K562 (cell line): ENCODE results near the gene IBA57. TPM values are rescaled to one million over a fixed set of nuclear protein-coding genes. Genes with fewer than 3 reads are reported as not detected.

ENCODE experiments used
- ATAC-seq: fragments of 200-7000 bp; cut with Tn5 transposase; 3 replicates; pipeline ENCODE4 v1.9.1; 2020; ENCODE audit warnings: moderate library complexity
- BruUV-seq: library from RNA; stranded (reverse); fragments of 400-500 nt; replicated peaks from 2 replicates; lab custom pipeline; 2021; lab: Mats Ljungman, UMichigan
- CTCF ChIA-PET: fragments of 300-600 bp; formaldehyde crosslinking; extraction: SDS; loops from one replicate; lab custom pipeline; 2021; ENCODE audit warnings: low intra/inter-chr PET ratio; lab: Yijun Ruan, JAX
- POLR2A ChIA-PET: fragments of 300-600, 350-650 bp; sonication (Branson Sonifier 250); formaldehyde crosslinking; extraction: SDS; loops from one replicate; lab custom pipeline; 2021; ENCODE audit warnings: antibody characterized with exemption, inconsistent platforms; lab: Yijun Ruan, JAX
- DNase-seq, 4 experiments: peaks; one replicate each; pipeline versions ENCODE4 v3.0.0 to v3.0.0-alpha.2; 2011 to 2018; ENCODE audit warnings: low spot score in 3 of 4, mixed read lengths in 3 of 4; ENCODE audit errors: extremely low read depth in 1 of 4
- FAIRE-seq: peaks from 2 replicates; lab custom pipeline; 2011; peaks lifted over from hg19 to GRCh38; lab: Jason Lieb, UNC
- H2AFZ ChIP-seq: 2 replicates; pipeline ENCODE4 v1.6.0; 2011; ENCODE audit warnings: low read depth, low read length, control low read depth, inconsistent platforms
- H3K27ac ChIP-seq: fragments of 200-600 bp; 3 replicates; pipeline ENCODE4 v1.8.0; 2011; ENCODE audit warnings: low read depth, mild to moderate bottlenecking, control low read depth, inconsistent platforms, low read length, moderate library complexity, mixed read lengths; ENCODE audit errors: extremely low read depth
- H3K27me3 ChIP-seq, 2 experiments: fragments of 300-600 bp in 1 of 2; 2 replicates in 1 of 2; 3 replicates in 1 of 2; pipeline versions ENCODE4 v1.6.0 to v1.8.0; 2011; ENCODE audit warnings: inconsistent platforms in 2 of 2, low read length in 2 of 2, mild to moderate bottlenecking in 1 of 2, mixed read lengths in 1 of 2, moderate library complexity in 1 of 2; ENCODE audit not compliant: control insufficient read depth in 2 of 2, insufficient read depth in 2 of 2
- H3K36me3 ChIP-seq: fragments of 300-600 bp; 3 replicates; pipeline ENCODE4 v1.8.0; 2011; ENCODE audit warnings: mild to moderate bottlenecking, low read length, inconsistent platforms; ENCODE audit not compliant: control insufficient read depth, insufficient read depth
- H3K4me1 ChIP-seq, 2 experiments: fragments of 200-600 bp in 1 of 2; replicated peaks in 1 of 2; 2 replicates in 1 of 2; 3 replicates in 1 of 2; pipeline versions ENCODE4 v1.5.1 to v1.8.0; 2011; ENCODE audit warnings: inconsistent platforms in 2 of 2, low read length in 2 of 2, mild to moderate bottlenecking in 1 of 2, mixed read lengths in 1 of 2, moderate library complexity in 1 of 2; ENCODE audit not compliant: control insufficient read depth in 2 of 2, insufficient read depth in 2 of 2
- H3K4me2 ChIP-seq: 2 replicates; pipeline ENCODE4 v1.6.1; 2011; ENCODE audit warnings: low read length, control low read depth, inconsistent platforms, mixed read lengths; ENCODE audit not compliant: insufficient read depth
- H3K4me3 ChIP-seq: fragments of 200-600 bp; sonication (generic), shearing (Covaris generic); 2 replicates; pipeline ENCODE4 v1.5.1; 2016; ENCODE audit warnings: control low read depth, inconsistent platforms
- H3K79me2 ChIP-seq: fragments of 200-600 bp; 3 replicates; pipeline ENCODE4 v1.8.0; 2011; ENCODE audit warnings: low read length, inconsistent platforms; ENCODE audit not compliant: control insufficient read depth, insufficient read depth
- H3K9ac ChIP-seq, 2 experiments: 2 replicates each; pipeline versions ENCODE4 v1.6.0 to v1.6.1; 2011; ENCODE audit warnings: low read depth in 2 of 2, low read length in 2 of 2, control low read depth in 1 of 2, inconsistent platforms in 1 of 2, mild to moderate bottlenecking in 1 of 2, mixed read lengths in 1 of 2; ENCODE audit not compliant: insufficient read depth in 1 of 2
- H3K9me1 ChIP-seq: one replicate; pipeline ENCODE4 v1.6.0; 2011; ENCODE audit warnings: inconsistent platforms, mild to moderate bottlenecking, low read length, moderate library complexity; ENCODE audit not compliant: control insufficient read depth, insufficient read depth
- H3K9me3 ChIP-seq: replicated peaks from 2 replicates; pipeline ENCODE4 v1.5.1; 2011; ENCODE audit warnings: low read depth, low read length, inconsistent platforms; ENCODE audit not compliant: control insufficient read depth, insufficient read depth
- H4K20me1 ChIP-seq: replicated peaks from 2 replicates; pipeline ENCODE4 v1.6.1; 2011; ENCODE audit warnings: low read length, inconsistent platforms, mixed read lengths; ENCODE audit not compliant: control insufficient read depth, insufficient read depth
- HDGF ChIP-seq: fragments of 450-650 bp; IDR thresholded peaks from 2 replicates; pipeline ENCODE4 v1.6.1; 2016
- PYGO2 ChIP-seq: fragments of 450-650 bp; IDR thresholded peaks from 2 replicates; pipeline ENCODE4 v1.6.1; 2016; ENCODE audit warnings: mild to moderate bottlenecking, missing genetic modification characterization, moderate library complexity, missing compliant biosample characterization
- RFX5 ChIP-seq: IDR thresholded peaks from 2 replicates; pipeline ENCODE4 v1.6.1; 2011; ENCODE audit warnings: low read depth, mild to moderate bottlenecking, improper control_type of control experiment, low read length
- XRCC5 ChIP-seq: fragments of 200-400 bp; formaldehyde crosslinking; IDR thresholded peaks from 2 replicates; pipeline ENCODE4 v1.6.1; 2017; ENCODE audit warnings: low read depth, mild to moderate bottlenecking, low read length
- ZNF395 ChIP-seq: fragments of 200-800 bp; sonication (Bioruptor generic); IDR thresholded peaks from 2 replicates; pipeline ENCODE4 v1.6.1; 2017; ENCODE audit warnings: missing genetic modification characterization, missing compliant biosample characterization
- WGBS: fragments of 100-300 bp; shearing (Covaris generic); methylation state at CpG from one replicate; pipeline ENCODE4 v1.1.6; 2016; ENCODE audit warnings: low coverage, mixed read lengths; ENCODE audit not compliant: insufficient coverage; ENCODE audit errors: missing lambda C conversion rate; 5-methylcytosine and 5-hydroxymethylcytosine counted together
- in situ Hi-C: fragments of 300-500 bp; cut with MboI; formaldehyde crosslinking; loops from 4 replicates; pipeline ENCODE4 v1.15.0; 2018; ENCODE audit warnings: inconsistent platforms, mixed read lengths
- intact Hi-C: fragments of 100-400 bp; cut with micrococcal nuclease; formaldehyde crosslinking; loops from 2 replicates; pipeline ENCODE4 v1.14.2; 2022
- polyA plus RNA-seq, 8 experiments: library from polyadenylated mRNA; depleted of rRNA in 4 of 8; stranded (reverse) in 5 of 8; unstranded in 3 of 8; fragments of >200 nt; fragmentation: Nextera tagmentation in 2 of 8; fragmentation: Illumina TruSeq in 1 of 8; extraction: Ambion mirVana in 2 of 8; extraction: Trizol in 1 of 8; gene quantifications; 2 replicates each; pipeline versions ENCODE4 v1.2.1 to v1.2.3, GENCODE V29; 2011 to 2014; ENCODE audit warnings: inconsistent platforms in 1 of 8, missing spikeins in 1 of 8
- total RNA-seq, 7 experiments: library from RNA; depleted of rRNA in 6 of 7; stranded (reverse); fragments of >200 nt in 6 of 7; fragmentation: Illumina TruSeq in 2 of 7; extraction: Trizol in 2 of 7; gene quantifications; 2 replicates each; pipeline versions ENCODE4 v1.2.1 to v1.2.3, GENCODE V29; 2011 to 2021; ENCODE audit warnings: low replicate concordance in 1 of 7
- TF ChIP-seq, protein P1 (sequence below): fragments of 450-650 bp; IDR thresholded peaks from 2 replicates; pipeline ENCODE4 v1.6.1; 2016; ENCODE audit warnings: low read depth
- TF ChIP-seq, protein P2 (sequence below): sonication (generic); formaldehyde crosslinking; IDR thresholded peaks from 2 replicates; pipeline ENCODE4 v1.4.0; 2020; ENCODE audit warnings: mild to moderate bottlenecking, missing genetic modification reagents
- TF ChIP-seq, protein P3 (sequence below): sonication (generic); formaldehyde crosslinking; IDR thresholded peaks from 2 replicates; pipeline ENCODE4 v1.8.0; 2022; ENCODE audit warnings: mild to moderate bottlenecking, low read depth, missing genetic modification reagents

IBA57 gene
- total and polyA plus RNA-seq, 9 of the 15 experiments (the other 6 are each of a cell fraction or from before 2014, with no cell fraction given): 0.77 to 15.5 (median 2.7) TPM

DNA sequence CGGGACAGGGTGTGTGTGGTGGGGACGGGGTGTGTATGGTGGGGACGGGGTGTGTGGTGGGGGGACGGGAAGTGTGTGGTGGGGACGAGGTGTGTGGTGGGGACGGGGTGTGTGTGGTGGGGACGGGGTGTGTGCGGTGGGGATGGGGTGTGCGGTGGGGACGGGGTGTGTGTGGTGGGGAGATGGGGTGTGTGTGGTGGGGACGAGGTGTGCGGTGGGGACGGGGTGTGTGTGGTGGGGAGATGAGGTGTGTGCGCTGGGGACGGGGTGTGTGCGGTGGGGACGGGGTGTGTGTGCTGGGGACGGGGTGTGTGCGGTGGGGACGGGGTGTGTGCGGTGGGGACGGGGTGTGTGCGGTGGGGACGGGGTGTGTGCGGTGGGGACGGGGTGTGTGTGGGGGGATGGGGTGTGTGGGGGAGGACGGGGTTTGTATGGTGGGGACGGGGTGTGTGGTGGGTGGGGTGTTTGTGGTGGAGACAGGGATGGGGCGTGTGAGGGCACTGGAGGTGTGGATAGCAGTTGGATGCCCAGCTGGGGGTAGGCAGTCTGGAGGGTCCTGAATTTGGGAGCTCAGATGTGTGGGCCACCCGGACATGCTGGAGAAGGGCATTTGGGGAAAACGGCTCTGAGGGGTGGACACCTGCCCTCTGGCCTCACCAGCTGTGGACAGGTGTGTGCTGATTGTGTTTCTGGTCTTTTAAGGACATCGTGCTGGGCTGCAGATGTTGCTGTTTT is 16.9 kb downstream of the IBA57 start:
- in situ Hi-C loops (no loop called here), intact Hi-C loops (loop anchor here (5.0 kb wide), 1 partner anchor 50 kb away; no protein-coding TSS in a partner anchor)
- Histone ChIP-seq H3K4me1 (peaks cover 14 to 22% of the 10 kb centered on the region in 2 experiments; a peak in 4 of 5 replicates), H2AFZ (no peak overlapping the region), H3K9ac (peak overlapping the region in 1 of 2 experiments; percentile 46; a peak in 1 of 4 replicates), H3K27ac (no peak overlapping the region), H3K36me3 (no peaks in the 10 kb centered on the region), H3K9me3 (no peaks in the 10 kb centered on the region), H3K79me2 (no peaks in the 10 kb centered on the region), H3K4me3 (no peak overlapping the region), H3K4me2 (no peak overlapping the region), H3K27me3 (no peaks in the 10 kb centered on the region), H3K9me1 (no peaks in the 10 kb centered on the region), H4K20me1 (0 out of 2 replicates have a peak, but pooled peaks cover 4% of the 10 kb centered on the region)
- FAIRE-seq: no peak
- no peak for ATAC-seq
- no TSS peak for BruUV-seq
- CTCF ChIA-PET: no interaction called here
- no peak for DNase-seq
- WGBS: 52% methylated on average over 6 of the region's 32 CpGs
- POLR2A ChIA-PET: no interaction called here
- TF ChIP-seq XRCC5: no peak
- TF ChIP-seq PYGO2 (tag): no peak
- TF ChIP-seq, protein P1, sequence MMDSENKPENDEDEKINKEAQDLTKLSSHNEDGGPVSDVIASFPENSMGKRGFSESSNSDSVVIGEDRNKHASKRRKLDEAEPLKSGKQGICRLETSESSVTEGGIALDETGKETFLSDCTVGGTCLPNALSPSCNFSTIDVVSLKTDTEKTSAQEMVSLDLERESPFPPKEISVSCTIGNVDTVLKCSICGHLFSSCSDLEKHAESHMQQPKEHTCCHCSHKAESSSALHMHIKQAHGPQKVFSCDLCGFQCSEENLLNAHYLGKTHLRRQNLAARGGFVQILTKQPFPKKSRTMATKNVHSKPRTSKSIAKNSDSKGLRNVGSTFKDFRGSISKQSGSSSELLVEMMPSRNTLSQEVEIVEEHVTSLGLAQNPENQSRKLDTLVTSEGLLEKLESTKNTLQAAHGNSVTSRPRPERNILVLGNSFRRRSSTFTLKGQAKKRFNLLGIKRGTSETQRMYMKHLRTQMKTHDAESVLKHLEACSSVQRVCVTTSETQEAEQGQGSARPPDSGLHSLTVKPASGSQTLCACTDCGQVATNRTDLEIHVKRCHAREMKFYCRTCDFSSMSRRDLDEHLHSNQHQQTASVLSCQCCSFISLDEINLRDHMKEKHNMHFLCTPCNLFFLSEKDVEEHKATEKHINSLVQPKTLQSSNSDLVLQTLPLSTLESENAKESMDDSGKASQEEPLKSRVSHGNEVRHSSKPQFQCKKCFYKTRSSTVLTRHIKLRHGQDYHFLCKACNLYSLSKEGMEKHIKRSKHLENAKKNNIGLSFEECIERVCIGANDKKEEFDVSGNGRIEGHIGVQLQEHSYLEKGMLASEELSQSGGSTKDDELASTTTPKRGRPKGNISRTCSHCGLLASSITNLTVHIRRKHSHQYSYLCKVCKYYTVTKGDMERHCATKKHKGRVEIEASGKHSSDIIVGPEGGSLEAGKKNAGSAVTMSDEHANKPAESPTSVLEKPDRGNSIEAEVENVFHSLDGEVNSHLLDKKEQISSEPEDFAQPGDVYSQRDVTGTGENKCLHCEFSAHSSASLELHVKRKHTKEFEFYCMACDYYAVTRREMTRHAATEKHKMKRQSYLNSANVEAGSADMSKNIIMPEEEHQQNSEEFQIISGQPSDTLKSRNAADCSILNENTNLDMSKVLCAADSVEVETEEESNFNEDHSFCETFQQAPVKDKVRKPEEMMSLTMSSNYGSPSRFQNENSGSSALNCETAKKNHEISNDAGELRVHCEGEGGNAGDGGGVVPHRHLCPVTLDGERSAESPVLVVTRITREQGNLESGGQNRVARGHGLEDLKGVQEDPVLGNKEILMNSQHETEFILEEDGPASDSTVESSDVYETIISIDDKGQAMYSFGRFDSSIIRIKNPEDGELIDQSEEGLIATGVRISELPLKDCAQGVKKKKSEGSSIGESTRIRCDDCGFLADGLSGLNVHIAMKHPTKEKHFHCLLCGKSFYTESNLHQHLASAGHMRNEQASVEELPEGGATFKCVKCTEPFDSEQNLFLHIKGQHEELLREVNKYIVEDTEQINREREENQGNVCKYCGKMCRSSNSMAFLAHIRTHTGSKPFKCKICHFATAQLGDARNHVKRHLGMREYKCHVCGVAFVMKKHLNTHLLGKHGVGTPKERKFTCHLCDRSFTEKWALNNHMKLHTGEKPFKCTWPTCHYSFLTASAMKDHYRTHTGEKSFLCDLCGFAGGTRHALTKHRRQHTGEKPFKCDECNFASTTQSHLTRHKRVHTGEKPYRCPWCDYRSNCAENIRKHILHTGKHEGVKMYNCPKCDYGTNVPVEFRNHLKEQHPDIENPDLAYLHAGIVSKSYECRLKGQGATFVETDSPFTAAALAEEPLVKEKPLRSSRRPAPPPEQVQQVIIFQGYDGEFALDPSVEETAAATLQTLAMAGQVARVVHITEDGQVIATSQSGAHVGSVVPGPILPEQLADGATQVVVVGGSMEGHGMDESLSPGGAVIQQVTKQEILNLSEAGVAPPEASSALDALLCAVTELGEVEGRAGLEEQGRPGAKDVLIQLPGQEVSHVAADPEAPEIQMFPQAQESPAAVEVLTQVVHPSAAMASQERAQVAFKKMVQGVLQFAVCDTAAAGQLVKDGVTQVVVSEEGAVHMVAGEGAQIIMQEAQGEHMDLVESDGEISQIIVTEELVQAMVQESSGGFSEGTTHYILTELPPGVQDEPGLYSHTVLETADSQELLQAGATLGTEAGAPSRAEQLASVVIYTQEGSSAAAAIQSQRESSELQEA: no peak
- TF ChIP-seq, protein P2, sequence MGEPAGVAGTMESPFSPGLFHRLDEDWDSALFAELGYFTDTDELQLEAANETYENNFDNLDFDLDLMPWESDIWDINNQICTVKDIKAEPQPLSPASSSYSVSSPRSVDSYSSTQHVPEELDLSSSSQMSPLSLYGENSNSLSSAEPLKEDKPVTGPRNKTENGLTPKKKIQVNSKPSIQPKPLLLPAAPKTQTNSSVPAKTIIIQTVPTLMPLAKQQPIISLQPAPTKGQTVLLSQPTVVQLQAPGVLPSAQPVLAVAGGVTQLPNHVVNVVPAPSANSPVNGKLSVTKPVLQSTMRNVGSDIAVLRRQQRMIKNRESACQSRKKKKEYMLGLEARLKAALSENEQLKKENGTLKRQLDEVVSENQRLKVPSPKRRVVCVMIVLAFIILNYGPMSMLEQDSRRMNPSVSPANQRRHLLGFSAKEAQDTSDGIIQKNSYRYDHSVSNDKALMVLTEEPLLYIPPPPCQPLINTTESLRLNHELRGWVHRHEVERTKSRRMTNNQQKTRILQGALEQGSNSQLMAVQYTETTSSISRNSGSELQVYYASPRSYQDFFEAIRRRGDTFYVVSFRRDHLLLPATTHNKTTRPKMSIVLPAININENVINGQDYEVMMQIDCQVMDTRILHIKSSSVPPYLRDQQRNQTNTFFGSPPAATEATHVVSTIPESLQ (CRISPR knock-in tag): no peak
- no peak for TF ChIP-seq HDGF
- TF ChIP-seq RFX5: no peak
- no peak for TF ChIP-seq ZNF395 (CRISPR knock-in tag)
- TF ChIP-seq, protein P3, sequence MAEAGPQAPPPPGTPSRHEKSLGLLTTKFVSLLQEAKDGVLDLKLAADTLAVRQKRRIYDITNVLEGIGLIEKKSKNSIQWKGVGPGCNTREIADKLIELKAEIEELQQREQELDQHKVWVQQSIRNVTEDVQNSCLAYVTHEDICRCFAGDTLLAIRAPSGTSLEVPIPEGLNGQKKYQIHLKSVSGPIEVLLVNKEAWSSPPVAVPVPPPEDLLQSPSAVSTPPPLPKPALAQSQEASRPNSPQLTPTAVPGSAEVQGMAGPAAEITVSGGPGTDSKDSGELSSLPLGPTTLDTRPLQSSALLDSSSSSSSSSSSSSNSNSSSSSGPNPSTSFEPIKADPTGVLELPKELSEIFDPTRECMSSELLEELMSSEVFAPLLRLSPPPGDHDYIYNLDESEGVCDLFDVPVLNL (CRISPR knock-in tag): no peak
